HepG2 (cell line): ENCODE results near the gene TRAPPC3. TPM values are rescaled to one million over a fixed set of nuclear protein-coding genes. Genes with fewer than 3 reads are reported as not detected.

Experiments used
- FOXJ3 ChIP-seq: sonication (generic); formaldehyde crosslinking; IDR thresholded peaks from 2 replicates; pipeline ENCODE4 v1.4.0; 2020; ENCODE audit warnings: missing genetic modification reagents, mild to moderate bottlenecking, borderline replicate concordance
- GPN1 ChIP-seq: sonication (generic); formaldehyde crosslinking; IDR thresholded peaks from 2 replicates; pipeline ENCODE4 v1.5.1; 2020; ENCODE audit warnings: missing genetic modification reagents, borderline replicate concordance
- KDM5B ChIP-seq: sonication (generic); formaldehyde crosslinking; IDR thresholded peaks from 2 replicates; pipeline ENCODE4 v1.4.0; 2020; ENCODE audit warnings: missing genetic modification reagents, mild to moderate bottlenecking, borderline replicate concordance
- MAFK ChIP-seq, 2 experiments: IDR thresholded peaks in 1 of 2; conservative IDR thresholded peaks in 1 of 2; 2 replicates each; pipeline ENCODE4 v1.6.1; 2011; ENCODE audit warnings: improper control_type of control experiment in 2 of 2, low read length in 2 of 2
- MBD4 ChIP-seq: IDR thresholded peaks from 2 replicates; pipeline ENCODE4 v1.6.1; 2012; ENCODE audit warnings: low read length, inconsistent platforms, borderline replicate concordance
- NCOA2 ChIP-seq: sonication (generic); formaldehyde crosslinking; IDR thresholded peaks from 2 replicates; pipeline ENCODE4 v1.8.0; 2022; ENCODE audit warnings: inconsistent platforms
- NONO ChIP-seq, 2 experiments: fragments of 450-650 bp in 1 of 2; sonication (generic) in 1 of 2; formaldehyde crosslinking in 1 of 2; IDR thresholded peaks in 1 of 2; conservative IDR thresholded peaks in 1 of 2; 2 replicates each; pipeline versions ENCODE4 v1.6.1 to v1.8.0; 2017 to 2022; ENCODE audit warnings: mild to moderate bottlenecking in 1 of 2, missing genetic modification reagents in 1 of 2, moderate library complexity in 1 of 2
- PHB2 ChIP-seq: fragments of 450-650 bp; IDR thresholded peaks from 2 replicates; pipeline ENCODE4 v1.6.1; 2018; ENCODE audit not compliant: partially characterized antibody
- RAD21 ChIP-seq: fragments of 450-650 bp; formaldehyde crosslinking; IDR thresholded peaks from 2 replicates; pipeline ENCODE4 v1.5.0; 2020; ENCODE audit warnings: mild to moderate bottlenecking
- RFXAP ChIP-seq: sonication (generic); formaldehyde crosslinking; IDR thresholded peaks from 2 replicates; pipeline ENCODE4 v1.4.0; 2020; ENCODE audit warnings: missing genetic modification reagents, borderline replicate concordance
- ZBED4 ChIP-seq: sonication (generic); formaldehyde crosslinking; IDR thresholded peaks from 2 replicates; pipeline ENCODE4 v1.4.0; 2020; ENCODE audit warnings: missing genetic modification reagents, borderline replicate concordance
- ZC3H4 ChIP-seq: sonication (generic); formaldehyde crosslinking; IDR thresholded peaks from 2 replicates; pipeline ENCODE4 v1.4.0; 2020; ENCODE audit warnings: missing genetic modification reagents, borderline replicate concordance
- ZNF589 ChIP-seq: sonication (generic); formaldehyde crosslinking; conservative IDR thresholded peaks from 2 replicates; pipeline ENCODE4 v1.8.0; 2022; ENCODE audit warnings: mild to moderate bottlenecking, moderate library complexity, missing genetic modification reagents
- polyA plus RNA-seq, 8 experiments: library from polyadenylated mRNA; depleted of rRNA in 3 of 8; stranded (reverse) in 7 of 8; unstranded in 1 of 8; fragments of >200 nt; fragmentation: Illumina TruSeq in 4 of 8; extraction: Trizol in 4 of 8; gene quantifications; 2 replicates each; pipeline versions ENCODE4 v1.2.1 to v1.2.3, GENCODE V29; 2011 to 2016; ENCODE audit warnings: low read depth in 4 of 8, missing spikeins in 1 of 8, mixed read lengths in 1 of 8; ENCODE audit not compliant: insufficient read depth in 1 of 8
- total RNA-seq, 5 experiments: library from RNA; depleted of rRNA; stranded (reverse); fragments of >200 nt; fragmentation: Illumina TruSeq; extraction: Trizol; gene quantifications; 2 replicates each; pipeline ENCODE4 v1.2.3, GENCODE V29; 2016; ENCODE audit warnings: low read depth in 1 of 5
- TF ChIP-seq, protein P1 (sequence below): sonication (generic); formaldehyde crosslinking; IDR thresholded peaks from 2 replicates; pipeline ENCODE4 v1.4.0; 2020; ENCODE audit warnings: missing genetic modification reagents
- TF ChIP-seq, protein P2 (sequence below): sonication (generic); formaldehyde crosslinking; IDR thresholded peaks from 2 replicates; pipeline ENCODE4 v1.5.0; 2020; ENCODE audit warnings: mild to moderate bottlenecking, missing genetic modification reagents, moderate library complexity

The TRAPPC3 gene
- total and polyA plus RNA-seq, 2 of the 13 experiments (the other 11 are each of a cell fraction or from before 2014, with no cell fraction given) = 53.7 to 62.4 TPM

GRCh38 chr1:36155408-36156328 is 6.4 kb upstream of the TRAPPC3 start, which contains the start of gene MAP7D1 (continued):
- TF ChIP-seq, protein P1, sequence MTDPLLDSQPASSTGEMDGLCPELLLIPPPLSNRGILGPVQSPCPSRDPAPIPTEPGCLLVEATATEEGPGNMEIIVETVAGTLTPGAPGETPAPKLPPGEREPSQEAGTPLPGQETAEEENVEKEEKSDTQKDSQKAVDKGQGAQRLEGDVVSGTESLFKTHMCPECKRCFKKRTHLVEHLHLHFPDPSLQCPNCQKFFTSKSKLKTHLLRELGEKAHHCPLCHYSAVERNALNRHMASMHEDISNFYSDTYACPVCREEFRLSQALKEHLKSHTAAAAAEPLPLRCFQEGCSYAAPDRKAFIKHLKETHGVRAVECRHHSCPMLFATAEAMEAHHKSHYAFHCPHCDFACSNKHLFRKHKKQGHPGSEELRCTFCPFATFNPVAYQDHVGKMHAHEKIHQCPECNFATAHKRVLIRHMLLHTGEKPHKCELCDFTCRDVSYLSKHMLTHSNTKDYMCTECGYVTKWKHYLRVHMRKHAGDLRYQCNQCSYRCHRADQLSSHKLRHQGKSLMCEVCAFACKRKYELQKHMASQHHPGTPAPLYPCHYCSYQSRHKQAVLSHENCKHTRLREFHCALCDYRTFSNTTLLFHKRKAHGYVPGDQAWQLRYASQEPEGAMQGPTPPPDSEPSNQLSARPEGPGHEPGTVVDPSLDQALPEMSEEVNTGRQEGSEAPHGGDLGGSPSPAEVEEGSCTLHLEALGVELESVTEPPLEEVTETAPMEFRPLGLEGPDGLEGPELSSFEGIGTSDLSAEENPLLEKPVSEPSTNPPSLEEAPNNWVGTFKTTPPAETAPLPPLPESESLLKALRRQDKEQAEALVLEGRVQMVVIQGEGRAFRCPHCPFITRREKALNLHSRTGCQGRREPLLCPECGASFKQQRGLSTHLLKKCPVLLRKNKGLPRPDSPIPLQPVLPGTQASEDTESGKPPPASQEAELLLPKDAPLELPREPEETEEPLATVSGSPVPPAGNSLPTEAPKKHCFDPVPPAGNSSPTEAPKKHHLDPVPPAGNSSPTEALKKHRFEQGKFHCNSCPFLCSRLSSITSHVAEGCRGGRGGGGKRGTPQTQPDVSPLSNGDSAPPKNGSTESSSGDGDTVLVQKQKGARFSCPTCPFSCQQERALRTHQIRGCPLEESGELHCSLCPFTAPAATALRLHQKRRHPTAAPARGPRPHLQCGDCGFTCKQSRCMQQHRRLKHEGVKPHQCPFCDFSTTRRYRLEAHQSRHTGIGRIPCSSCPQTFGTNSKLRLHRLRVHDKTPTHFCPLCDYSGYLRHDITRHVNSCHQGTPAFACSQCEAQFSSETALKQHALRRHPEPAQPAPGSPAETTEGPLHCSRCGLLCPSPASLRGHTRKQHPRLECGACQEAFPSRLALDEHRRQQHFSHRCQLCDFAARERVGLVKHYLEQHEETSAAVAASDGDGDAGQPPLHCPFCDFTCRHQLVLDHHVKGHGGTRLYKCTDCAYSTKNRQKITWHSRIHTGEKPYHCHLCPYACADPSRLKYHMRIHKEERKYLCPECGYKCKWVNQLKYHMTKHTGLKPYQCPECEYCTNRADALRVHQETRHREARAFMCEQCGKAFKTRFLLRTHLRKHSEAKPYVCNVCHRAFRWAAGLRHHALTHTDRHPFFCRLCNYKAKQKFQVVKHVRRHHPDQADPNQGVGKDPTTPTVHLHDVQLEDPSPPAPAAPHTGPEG (CRISPR knock-in tag) = no peak
- peak; percentile 95; the same call in 1 of the 2 replicates for TF ChIP-seq ZBED4
- no peak for TF ChIP-seq NONO (IDR thresholded peaks at IDR 0.05)
- no peak for TF ChIP-seq NONO (CRISPR knock-in tag; conservative IDR thresholded peaks at IDR 0.05)
- TF ChIP-seq MBD4 = no peak
- TF ChIP-seq ZNF589 (CRISPR knock-in tag) = no peak
- TF ChIP-seq PHB2 = no peak
- TF ChIP-seq, protein P2, sequence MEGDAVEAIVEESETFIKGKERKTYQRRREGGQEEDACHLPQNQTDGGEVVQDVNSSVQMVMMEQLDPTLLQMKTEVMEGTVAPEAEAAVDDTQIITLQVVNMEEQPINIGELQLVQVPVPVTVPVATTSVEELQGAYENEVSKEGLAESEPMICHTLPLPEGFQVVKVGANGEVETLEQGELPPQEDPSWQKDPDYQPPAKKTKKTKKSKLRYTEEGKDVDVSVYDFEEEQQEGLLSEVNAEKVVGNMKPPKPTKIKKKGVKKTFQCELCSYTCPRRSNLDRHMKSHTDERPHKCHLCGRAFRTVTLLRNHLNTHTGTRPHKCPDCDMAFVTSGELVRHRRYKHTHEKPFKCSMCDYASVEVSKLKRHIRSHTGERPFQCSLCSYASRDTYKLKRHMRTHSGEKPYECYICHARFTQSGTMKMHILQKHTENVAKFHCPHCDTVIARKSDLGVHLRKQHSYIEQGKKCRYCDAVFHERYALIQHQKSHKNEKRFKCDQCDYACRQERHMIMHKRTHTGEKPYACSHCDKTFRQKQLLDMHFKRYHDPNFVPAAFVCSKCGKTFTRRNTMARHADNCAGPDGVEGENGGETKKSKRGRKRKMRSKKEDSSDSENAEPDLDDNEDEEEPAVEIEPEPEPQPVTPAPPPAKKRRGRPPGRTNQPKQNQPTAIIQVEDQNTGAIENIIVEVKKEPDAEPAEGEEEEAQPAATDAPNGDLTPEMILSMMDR = no peak
- no peak for TF ChIP-seq GPN1 (CRISPR knock-in tag)
- peak; percentile 28; the same call in 1 of the 2 replicates for TF ChIP-seq RAD21 (CRISPR knock-in tag)
- TF ChIP-seq ZC3H4 (CRISPR knock-in tag) = no peak
- TF ChIP-seq NCOA2 (CRISPR knock-in tag) = no peak
- TF ChIP-seq MAFK (conservative IDR thresholded peaks at IDR 0.05 in 1 of 2, IDR thresholded peaks at IDR 0.05 in 1 of 2; ENCODE audit: low read length in 2 of 2) = no peak
- TF ChIP-seq RFXAP (CRISPR knock-in tag) = no peak; the same call in 1 of the 2 replicates
- peak; percentile 39; the same call in 1 of the 2 replicates for TF ChIP-seq KDM5B (CRISPR knock-in tag)
- no peak for TF ChIP-seq FOXJ3
